Endothelial cell of umbilical vein (primary cell): ENCODE measurements around the gene VPS4A. TPM values are rescaled to one million over a fixed set of nuclear protein-coding genes. Genes with fewer than 3 reads are reported as not detected.

Experiments
- BruUV-seq: library from RNA; stranded (reverse); fragments of 400-500 nt; replicated peaks from 2 replicates; lab custom pipeline; 2021; lab: Mats Ljungman, UMichigan
- CTCF ChIA-PET: fragments of 300-600, 350-600 bp; sonication (Branson Sonifier 250); formaldehyde crosslinking; loops from one replicate; lab custom pipeline; 2021; ENCODE audit warnings: antibody characterized with exemption, inconsistent platforms; lab: Charles Lee
- POLR2A ChIA-PET: fragments of 300-600, 350-600 bp; sonication (Branson Sonifier 250); formaldehyde crosslinking; loops from one replicate; lab custom pipeline; 2021; ENCODE audit warnings: antibody characterized with exemption, inconsistent platforms; lab: Charles Lee
- DNase-seq: peaks from one replicate; pipeline ENCODE4 v3.0.0-alpha.2; 2011; ENCODE audit warnings: low read depth, low spot score
- FAIRE-seq: peaks from 2 replicates; lab custom pipeline; 2011; peaks lifted over from hg19 to GRCh38; lab: Jason Lieb, UNC
- H2AFZ ChIP-seq: 2 replicates; pipeline ENCODE4 v1.6.0; 2012; ENCODE audit warnings: low read depth, low read length, control low read depth, inconsistent platforms
- H3K27ac ChIP-seq: 2 replicates; pipeline ENCODE4 v1.5.1; 2011; ENCODE audit warnings: low read depth, mild to moderate bottlenecking, control low read depth, low read length, moderate library complexity; ENCODE audit not compliant: insufficient read depth
- H3K27me3 ChIP-seq, 2 experiments: 2 replicates each; pipeline versions ENCODE4 v1.6.0 to v1.6.1; 2011; ENCODE audit warnings: low read length in 2 of 2, mixed read lengths in 1 of 2; ENCODE audit not compliant: control insufficient read depth in 2 of 2, insufficient read depth in 2 of 2
- H3K36me3 ChIP-seq, 2 experiments: 2 replicates in 1 of 2; 3 replicates in 1 of 2; pipeline ENCODE4 v1.5.1; 2011; ENCODE audit warnings: low read length in 2 of 2, mild to moderate bottlenecking in 1 of 2, moderate library complexity in 1 of 2; ENCODE audit not compliant: control insufficient read depth in 2 of 2, insufficient read depth in 2 of 2; ENCODE audit errors: extremely low read depth in 1 of 2
- H3K4me1 ChIP-seq: 3 replicates; pipeline ENCODE4 v1.5.1; 2011; ENCODE audit warnings: mild to moderate bottlenecking, low read length; ENCODE audit not compliant: control insufficient read depth, insufficient read depth; ENCODE audit errors: extremely low read depth
- H3K4me2 ChIP-seq: 2 replicates; pipeline ENCODE4 v1.6.1; 2011; ENCODE audit warnings: low read length, control low read depth, mixed read lengths; ENCODE audit not compliant: insufficient read depth
- H3K4me3 ChIP-seq, 3 experiments: fragments of 200-600 bp in 1 of 3; sonication (generic), shearing (Covaris generic) in 1 of 3; replicated peaks in 1 of 3; 2 replicates each; pipeline ENCODE4 v1.5.1; 2011 to 2016; ENCODE audit warnings: control low read depth in 3 of 3, low read length in 3 of 3, mild to moderate bottlenecking in 2 of 3, inconsistent platforms in 1 of 3, low read depth in 1 of 3, moderate library complexity in 1 of 3; ENCODE audit not compliant: insufficient read depth in 1 of 3
- H3K79me2 ChIP-seq: 2 replicates; pipeline ENCODE4 v1.6.0; 2012; ENCODE audit warnings: low read length, inconsistent platforms; ENCODE audit not compliant: control insufficient read depth, insufficient read depth
- H3K9ac ChIP-seq: replicated peaks from 2 replicates; pipeline ENCODE3; 2011; ENCODE audit warnings: low read length, control low read depth; ENCODE audit not compliant: insufficient read depth; ENCODE audit errors: extremely low read depth
- H3K9me1 ChIP-seq: replicated peaks from 3 replicates; pipeline ENCODE4 v1.6.0; 2011; ENCODE audit warnings: mild to moderate bottlenecking, low read length; ENCODE audit not compliant: control insufficient read depth, insufficient read depth; ENCODE audit errors: extremely low read depth
- H3K9me3 ChIP-seq: replicated peaks from 2 replicates; pipeline ENCODE4 v1.5.1; 2012; ENCODE audit warnings: low read length, inconsistent platforms; ENCODE audit not compliant: control insufficient read depth, insufficient read depth
- H4K20me1 ChIP-seq: replicated peaks from 2 replicates; pipeline ENCODE3; 2011; ENCODE audit warnings: mild to moderate bottlenecking, low read length; ENCODE audit not compliant: control insufficient read depth, insufficient read depth; ENCODE audit errors: extremely low read depth
- CTCF ChIP-seq, 2 donors: IDR thresholded peaks; 1 replicate in 1 of 2; 2 replicates in 1 of 2; pipeline ENCODE4 v1.5.1; 2011; ENCODE audit warnings: low read length in 2 of 2, mild to moderate bottlenecking in 2 of 2, moderate library complexity in 2 of 2, control low read depth in 1 of 2, inconsistent platforms in 1 of 2, low read depth in 1 of 2; ENCODE audit not compliant: insufficient read depth in 1 of 2; ENCODE audit errors: extremely low read depth in 1 of 2
- EZH2 ChIP-seq: IDR thresholded peaks from 2 replicates; pipeline ENCODE4 v1.6.1; 2012; ENCODE audit warnings: borderline replicate concordance, low read depth, mild to moderate bottlenecking, moderate library complexity, low read length, inconsistent platforms; ENCODE audit not compliant: severe bottlenecking
- GATA2 ChIP-seq: IDR thresholded peaks from 2 replicates; pipeline ENCODE4 v1.7.0; 2011; ENCODE audit warnings: low read depth, mild to moderate bottlenecking, moderate library complexity, mixed read lengths, low read length; ENCODE audit not compliant: insufficient read length, insufficient read depth
- JUN ChIP-seq: IDR thresholded peaks from 2 replicates; pipeline ENCODE4 v1.6.1; 2011; ENCODE audit warnings: borderline replicate concordance, low read depth; ENCODE audit not compliant: insufficient read length, insufficient read depth
- MAX ChIP-seq: IDR thresholded peaks from 2 replicates; pipeline ENCODE4 v1.6.1; 2011; ENCODE audit not compliant: insufficient read depth, insufficient read length
- POLR2AphosphoS5 ChIP-seq: IDR thresholded peaks from 2 replicates; pipeline ENCODE4 v1.6.1; 2012; ENCODE audit warnings: low read depth, mild to moderate bottlenecking, control low read depth, low read length, moderate library complexity; ENCODE audit not compliant: insufficient read depth
- dilution Hi-C: fragments of 300-500 bp; cut with MboI; formaldehyde crosslinking; loops from one replicate; pipeline ENCODE4 v1.15.0; 2019; ENCODE audit warnings: low sequenced_read_pairs; ENCODE audit not compliant: extremely low pct_ligation_motif_present
- intact Hi-C: fragments of 100-400 bp; cut with micrococcal nuclease; formaldehyde crosslinking; loops from one replicate; pipeline ENCODE4 v1.10.0; 2022
- polyA plus RNA-seq, 4 experiments: library from polyadenylated mRNA; depleted of rRNA in 3 of 4; stranded (reverse) in 3 of 4; unstranded in 1 of 4; fragments of >200 nt; gene quantifications; 2 replicates each; pipeline versions ENCODE4 v1.2.1 to v1.2.3, GENCODE V29; 2011 to 2012; ENCODE audit warnings: missing spikeins in 1 of 4
- total RNA-seq: library from RNA; stranded (reverse); gene quantifications from 2 replicates; pipeline ENCODE4 v1.2.3, GENCODE V29; 2021

Gene VPS4A
- total and polyA plus RNA-seq, 2 donors (not counting 3 experiments of a cell fraction or from before 2014, with no cell fraction given) = 22.3 to 34.8 TPM

- Histone ChIP-seq H3K9me3 (no peaks in the 10 kb centered on the region), H3K4me3 (no peak overlapping the region), H3K36me3 (peaks cover 0 to 9% of the 10 kb centered on the region in 2 experiments), H3K4me2 (no peak overlapping the region), H3K9ac (no peak overlapping the region), H3K27ac (no peak overlapping the region), H3K27me3 (no peaks in the 10 kb centered on the region), H4K20me1 (no peaks in the 10 kb centered on the region), H3K4me1 (no peaks in the 10 kb centered on the region), H3K9me1 (no peaks in the 10 kb centered on the region), H2AFZ (no peak overlapping the region), H3K79me2 (peaks cover 16% of the 10 kb centered on the region)
- no peak for TF ChIP-seq GATA2
- no peak for TF ChIP-seq CTCF (IDR thresholded peaks at IDR 0.05; ENCODE audit: extremely low read depth in 1 of 2, insufficient read depth in 1 of 2, low read depth in 1 of 2, low read length in 2 of 2)
- no peak for TF ChIP-seq MAX
- TF ChIP-seq POLR2AphosphoS5 = no peak
- no peak for TF ChIP-seq EZH2
- no peak for TF ChIP-seq JUN
- intact Hi-C loops = no loop called here
- CTCF ChIA-PET = interaction anchor here (0.7 to 2.6 kb wide), 5 partner anchors 11 to 125 kb away, joined by 3 to 12 read pairs (median 4); no protein-coding TSS in a partner anchor
- BruUV-seq = no TSS peak
- dilution Hi-C loops = no loop called here
- no peak for FAIRE-seq
- DNase-seq = no peak
- POLR2A ChIA-PET = no interaction called here
These were observed 36.4 kb upstream of the VPS4A start for GRCh38 chr16:69274699-69275235.
